ENCODE data around the gene CFAP97.
A peak's percentile ranks its signal among the peaks of the same experiment; 100 is the strongest.
"Not testable (repeated sequence)": the region's sequence is repeated elsewhere in the genome, so short reads cannot be mapped to it uniquely, and the experiment has no call there.

CFAP97 gene

GRCh38 chr4:185221912-185222311 is 18.1 kb upstream of the CFAP97 start:
- no peak for DNase-seq

- DNase-seq: no peak
Observed at GRCh38 chr4:185221491-185221890, 17.7 kb upstream of the CFAP97 start.

- no peak for DNase-seq
Observed at GRCh38 chr4:185219551-185220344, 15.9 kb upstream of the CFAP97 start.

GRCh38 chr4:185218312-185218711 is 14.5 kb upstream of the CFAP97 start:
- no peak for DNase-seq

GRCh38 chr4:185217408-185217975 is 13.7 kb upstream of the CFAP97 start:
- DNase-seq: no peak

- DNase-seq: no peak
Observed at GRCh38 chr4:185215261-185215660, 11.5 kb upstream of the CFAP97 start.

GRCh38 chr4:185213877-185214276 is 10.1 kb upstream of the CFAP97 start:
- DNase-seq: no peak

GRCh38 chr4:185212581-185212980 is 8.8 kb upstream of the CFAP97 start:
- no peak for DNase-seq

GRCh38 chr4:185211641-185212040 is 7.8 kb upstream of the CFAP97 start:
- DNase-seq: no peak

GRCh38 chr4:185211035-185211434 is 7.2 kb upstream of the CFAP97 start:
- no peak for DNase-seq

- DNase-seq: peak; percentile 46
Observed at GRCh38 chr4:185210102-185210981, 6.5 kb upstream of the CFAP97 start.

GRCh38 chr4:185209852-185210101 is 6.0 kb upstream of the CFAP97 start:
- not testable (repeated sequence) for DNase-seq

GRCh38 chr4:185209031-185209851 is 5.4 kb upstream of the CFAP97 start, which contains the start of gene SNX25:
Gene SNX25 (plus strand): TSS chr4:185209598. CDS start chr4:185209827, 229 bp downstream.
- peak; percentile 79 for DNase-seq

GRCh38 chr4:185207466-185207865 is 3.7 kb upstream of the CFAP97 start:
- DNase-seq: no peak

- peak; percentile 44 for DNase-seq
Observed at GRCh38 chr4:185205697-185206342, 2.0 kb upstream of the CFAP97 start.

- DNase-seq: not testable (repeated sequence)
Observed at GRCh38 chr4:185205073-185205472, 1.3 kb upstream of the CFAP97 start.

- no peak for DNase-seq
Observed at GRCh38 chr4:185204238-185204910, 574 bp upstream of the CFAP97 start.

- no peak for DNase-seq
Observed at GRCh38 chr4:185202984-185203485, 765 bp downstream of the CFAP97 start.

GRCh38 chr4:185201977-185202962 is 1.5 kb downstream of the CFAP97 start:
- peak; percentile 17 for DNase-seq

GRCh38 chr4:185198189-185198588 is 5.6 kb downstream of the CFAP97 start:
- not testable (repeated sequence) for DNase-seq
